HG02642 (cell line): ENCODE results near the gene POU2AF1.
A peak's percentile ranks its signal among the peaks of the same experiment; 100 is the strongest.

ENCODE experiments used
- ATAC-seq: cut with Tn5 transposase; IDR thresholded peaks from one replicate; pipeline ENCODE4 v1.9.1; 2021; ENCODE audit warnings: mild to moderate bottlenecking; ENCODE audit not compliant: unreplicated experiment, poor library complexity

The POU2AF1 gene, protein sequence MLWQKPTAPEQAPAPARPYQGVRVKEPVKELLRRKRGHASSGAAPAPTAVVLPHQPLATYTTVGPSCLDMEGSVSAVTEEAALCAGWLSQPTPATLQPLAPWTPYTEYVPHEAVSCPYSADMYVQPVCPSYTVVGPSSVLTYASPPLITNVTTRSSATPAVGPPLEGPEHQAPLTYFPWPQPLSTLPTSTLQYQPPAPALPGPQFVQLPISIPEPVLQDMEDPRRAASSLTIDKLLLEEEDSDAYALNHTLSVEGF

GRCh38 chr11:111378861-111379601 is at the start of gene POU2AF1:
Gene POU2AF1, minus strand, starts transcription at chr11:111379275. Its CDS starts 98 bp downstream, at chr11:111379177.
- peak; percentile 76 for ATAC-seq

DNA sequence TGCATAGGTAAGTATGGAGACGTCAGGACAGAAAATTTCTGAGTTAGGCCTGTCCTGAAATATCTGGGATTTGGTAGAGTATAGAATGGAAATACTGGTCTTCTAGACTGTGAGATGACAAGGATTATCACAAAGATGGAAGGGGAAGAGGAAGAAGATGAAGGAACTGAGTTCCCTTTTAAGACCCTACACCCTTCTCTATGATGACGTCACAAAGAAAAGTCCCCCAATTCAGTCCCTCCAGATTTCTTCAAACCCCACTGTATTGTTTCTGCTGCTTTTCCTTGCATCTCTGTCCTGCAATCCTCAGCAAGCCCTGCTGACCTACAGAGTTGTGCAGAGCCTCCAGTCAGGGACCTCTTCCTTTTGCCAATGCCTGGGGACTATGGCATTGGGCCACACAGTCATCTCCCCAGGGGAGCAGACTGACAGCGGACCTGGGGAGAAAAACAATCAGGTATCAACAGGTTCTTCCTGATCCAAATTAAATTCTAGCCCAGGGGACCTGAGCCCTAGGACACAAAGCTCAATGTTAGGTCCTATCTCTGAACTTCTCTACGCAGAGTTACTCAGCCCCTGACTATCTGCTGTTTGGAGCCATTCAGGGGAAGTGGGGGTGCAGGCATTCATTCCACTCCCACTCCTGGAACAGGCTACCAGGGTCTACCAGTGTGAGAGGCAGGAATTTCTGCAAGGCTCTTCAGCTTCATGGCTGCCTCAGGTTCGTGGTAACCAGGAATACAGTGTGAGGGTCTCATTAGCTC is 49.2 kb upstream of the POU2AF1 start:
- ATAC-seq: no peak

DNA sequence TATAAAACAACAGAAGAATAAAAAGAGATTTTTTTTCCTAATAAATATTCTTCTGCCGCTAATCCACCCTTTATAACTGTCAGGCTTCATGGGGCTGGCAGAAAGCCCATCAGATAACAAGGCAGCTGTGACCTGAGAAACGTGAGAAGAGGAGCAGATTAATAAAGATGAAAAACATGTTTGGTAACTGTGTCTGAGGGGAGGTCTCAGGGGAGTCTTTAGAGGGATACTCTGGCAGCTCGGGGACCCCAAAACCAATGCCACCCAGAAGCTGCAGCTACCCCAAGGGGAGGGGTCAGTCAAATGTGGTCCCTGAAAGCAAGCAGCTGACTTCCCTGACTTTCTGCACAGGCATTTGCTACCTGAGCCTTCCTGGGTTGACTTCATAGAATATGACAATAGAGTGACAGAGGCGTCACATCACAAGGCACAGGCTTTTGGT is 48.4 kb upstream of the POU2AF1 start:
- ATAC-seq: no peak

GRCh38 chr11:111426617-111427016 is 47.5 kb upstream of the POU2AF1 start:
- no peak for ATAC-seq

GRCh38 chr11:111423250-111423615 is 44.2 kb upstream of the POU2AF1 start:
- peak; percentile 17 for ATAC-seq

DNA sequence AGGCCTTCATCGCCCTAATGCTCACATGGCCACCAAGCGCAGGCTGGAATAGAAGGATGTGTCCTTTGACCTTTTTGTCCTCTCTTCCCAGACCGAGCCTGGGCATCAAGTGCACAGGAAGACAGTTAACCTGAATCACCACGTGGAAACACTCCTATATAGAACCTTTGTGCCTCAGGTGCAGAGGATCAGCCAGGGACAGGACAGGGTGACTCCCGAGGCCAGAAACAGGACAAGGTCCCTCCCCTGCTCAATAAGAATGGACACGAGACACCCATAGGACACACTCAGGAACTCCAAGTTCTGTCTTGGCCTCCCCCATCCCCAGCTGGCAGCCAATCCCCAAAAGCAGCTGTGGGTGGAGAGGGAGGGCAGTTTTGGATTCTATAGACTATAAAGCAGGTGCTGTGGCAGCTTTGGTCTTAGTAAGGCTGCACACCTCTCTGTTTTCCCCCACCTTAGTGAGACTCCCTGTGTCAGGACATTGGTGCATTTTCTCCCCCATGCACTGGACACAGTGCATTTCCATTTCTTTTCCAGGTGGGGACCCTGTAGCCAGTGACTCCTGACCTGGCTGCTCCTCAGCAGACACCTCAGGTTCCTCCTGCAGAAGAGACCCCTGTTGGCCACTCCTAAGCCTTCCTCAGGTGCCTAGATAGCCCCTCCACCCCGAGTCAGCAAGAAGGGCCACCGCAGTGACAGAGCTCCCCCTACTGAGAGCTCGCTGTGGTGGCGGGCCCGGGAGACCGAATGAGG is 43.6 kb upstream of the POU2AF1 start:
- ATAC-seq: peak; percentile 81

- no peak for ATAC-seq
These were observed 42.2 kb upstream of the POU2AF1 start for GRCh38 chr11:111421251-111421650.

- ATAC-seq: no peak
These were observed 40.7 kb upstream of the POU2AF1 start for GRCh38 chr11:111419641-111420327.

- ATAC-seq: no peak
These were observed 40.1 kb upstream of the POU2AF1 start for GRCh38 chr11:111419181-111419580.

DNA sequence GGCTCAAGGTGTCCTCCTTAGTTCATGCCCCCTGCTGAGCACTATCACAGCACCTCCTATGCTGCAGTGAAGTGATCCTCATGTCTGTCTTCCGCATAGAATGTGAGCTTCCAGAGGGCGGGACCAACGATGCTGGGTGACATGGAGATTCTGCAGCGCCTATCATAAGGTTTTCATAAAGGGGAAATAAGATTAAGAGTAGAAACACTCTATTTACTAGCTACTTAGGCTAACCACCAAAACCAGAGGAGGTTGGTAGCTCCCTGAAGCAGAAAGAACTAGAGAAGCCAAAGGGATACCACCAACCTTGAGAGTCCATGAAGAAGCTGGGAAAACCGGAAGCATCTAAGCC is 39.3 kb upstream of the POU2AF1 start:
- ATAC-seq: no peak

DNA sequence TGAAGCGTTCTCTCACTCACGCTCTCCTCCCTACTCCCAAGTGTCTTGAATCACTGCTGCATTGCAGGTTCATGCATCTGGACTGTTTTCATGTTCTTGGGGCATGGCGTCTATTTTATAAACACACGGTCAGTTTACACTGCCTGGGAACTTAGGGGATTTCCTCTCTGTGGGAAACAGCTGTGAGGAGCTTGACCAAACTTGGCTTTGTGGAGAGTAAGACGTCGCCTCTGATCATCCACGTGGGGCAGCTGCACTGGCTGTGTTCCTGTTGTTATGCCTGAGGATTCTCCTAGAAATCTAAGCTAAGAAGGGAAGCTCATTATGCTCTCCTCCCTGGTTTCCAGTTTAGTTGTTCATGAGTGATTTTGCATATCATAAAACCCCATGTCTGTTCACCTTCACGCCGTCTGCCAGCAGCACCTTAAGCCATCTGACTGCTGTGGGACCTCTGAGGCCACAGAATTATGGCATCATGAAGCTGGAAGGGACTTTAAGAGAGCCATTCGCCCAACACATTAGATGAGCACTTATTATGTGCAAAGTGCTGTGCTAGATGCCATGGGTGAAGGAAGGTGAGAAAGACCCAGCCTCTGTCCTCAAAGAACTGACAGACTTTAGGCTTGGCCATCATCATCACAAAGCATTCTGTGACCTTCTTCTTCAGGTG is 38.8 kb upstream of the POU2AF1 start:
- ATAC-seq: peak; percentile 36

GRCh38 chr11:111417011-111417765 is 38.1 kb upstream of the POU2AF1 start:
- ATAC-seq: peak; percentile 64

- ATAC-seq: peak; percentile 11
These were observed 37.3 kb upstream of the POU2AF1 start for GRCh38 chr11:111416231-111416960.

DNA sequence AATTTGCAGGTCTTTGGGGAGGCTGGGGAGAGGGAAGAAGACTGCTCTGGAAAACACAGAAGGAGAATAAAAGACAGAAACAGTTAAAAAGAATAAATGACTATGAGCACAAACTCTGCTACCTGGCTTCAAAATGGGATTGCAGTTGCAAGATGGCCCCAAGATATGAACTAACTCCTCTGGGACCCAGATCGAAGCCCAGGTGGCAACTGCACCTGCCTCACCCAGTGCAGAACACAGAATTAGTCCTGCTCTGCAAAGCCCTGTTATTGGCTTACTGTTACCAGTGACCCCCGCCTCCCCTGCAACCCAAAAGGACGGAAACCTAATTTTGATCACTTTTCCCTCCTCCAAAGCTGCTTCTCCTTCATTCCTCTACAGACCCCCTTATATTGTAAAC is 35.9 kb upstream of the POU2AF1 start:
- ATAC-seq: no peak

DNA sequence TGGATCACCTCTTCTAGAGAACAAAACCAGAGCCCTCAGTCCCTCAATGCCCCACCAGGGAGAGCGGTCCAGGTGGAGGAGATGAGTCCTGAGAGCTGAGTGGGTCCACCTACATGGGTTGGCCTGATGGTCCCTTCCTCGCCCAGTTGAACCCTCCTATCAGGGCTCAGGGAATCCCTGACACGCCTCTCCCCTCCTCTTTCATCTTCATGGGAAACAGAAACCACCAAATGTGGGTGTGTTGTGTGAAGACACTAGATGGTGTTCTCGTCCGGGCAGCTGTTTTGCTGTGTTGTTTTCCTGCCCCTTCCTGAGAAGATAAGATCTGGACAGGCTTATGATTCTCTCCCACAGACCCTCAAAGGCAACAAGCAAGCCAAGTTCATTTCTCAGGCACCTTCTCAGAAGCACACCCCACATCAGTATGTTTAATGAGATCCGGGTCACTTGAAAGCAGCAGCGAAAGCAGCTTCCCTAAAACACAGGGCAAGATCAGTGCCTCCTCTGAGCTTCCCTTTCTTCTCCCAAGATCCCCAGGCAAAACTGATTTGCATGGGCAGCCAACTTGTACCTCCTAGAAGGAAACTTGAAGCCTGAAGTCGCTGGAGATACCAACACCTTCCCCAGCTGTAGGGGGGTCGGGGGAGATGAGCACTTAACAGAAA is 35.3 kb upstream of the POU2AF1 start:
- peak; percentile 30 for ATAC-seq

DNA sequence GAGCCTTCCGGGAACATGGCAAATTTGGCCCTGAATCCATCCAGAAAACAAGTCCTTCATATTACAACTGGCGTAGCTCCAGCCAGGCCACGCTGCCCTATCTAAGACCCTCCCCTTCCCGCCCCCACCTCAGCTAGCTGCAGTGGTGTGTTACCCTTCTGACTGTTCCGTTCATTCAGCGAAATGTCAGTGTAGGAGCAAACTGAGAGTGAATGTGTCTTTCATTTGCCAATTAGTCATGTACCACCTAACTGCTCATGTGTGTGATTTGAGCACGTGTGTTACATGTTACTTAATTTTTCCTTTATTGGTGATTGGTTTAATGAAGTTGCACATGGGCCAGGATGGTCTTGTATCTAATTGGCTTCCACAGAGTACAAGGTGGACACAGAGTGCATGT is 34.8 kb upstream of the POU2AF1 start:
- ATAC-seq: no peak

- ATAC-seq: no peak
These were observed 33.2 kb upstream of the POU2AF1 start for GRCh38 chr11:111412293-111412692.

GRCh38 chr11:111411456-111411855 is 32.4 kb upstream of the POU2AF1 start:
- ATAC-seq: no peak
